Epithelial cell of esophagus (primary cell): Measurements from ENCODE around the gene FAM200B.

ENCODE experiments used
- DNase-seq: peaks from one replicate; pipeline ENCODE4 v3.0.0; 2010; ENCODE audit warnings: low read depth
- H3K4me3 ChIP-seq: 2 replicates; pipeline ENCODE4 v1.5.1; 2011; ENCODE audit warnings: mild to moderate bottlenecking, low read length, control low read depth
- TF ChIP-seq, protein P1 (sequence below): IDR thresholded peaks from 2 replicates; pipeline ENCODE4 v1.5.1; 2011; ENCODE audit warnings: low read depth, mild to moderate bottlenecking, low read length, control low read depth, inconsistent platforms; ENCODE audit not compliant: insufficient read depth; ENCODE audit errors: missing control alignments

Gene FAM200B

GRCh38 chr4:15681372-15682241, at the start of gene FAM200B:
TSS of gene FAM200B (plus strand) at chr4:15681827. CDS start at chr4:15686978, 5,151 bp downstream.
- H3K4me3 ChIP-seq: peak within 1 kb of the TSS; percentile 98
- DNase-seq: peak; percentile 99
- TF ChIP-seq, protein P1, sequence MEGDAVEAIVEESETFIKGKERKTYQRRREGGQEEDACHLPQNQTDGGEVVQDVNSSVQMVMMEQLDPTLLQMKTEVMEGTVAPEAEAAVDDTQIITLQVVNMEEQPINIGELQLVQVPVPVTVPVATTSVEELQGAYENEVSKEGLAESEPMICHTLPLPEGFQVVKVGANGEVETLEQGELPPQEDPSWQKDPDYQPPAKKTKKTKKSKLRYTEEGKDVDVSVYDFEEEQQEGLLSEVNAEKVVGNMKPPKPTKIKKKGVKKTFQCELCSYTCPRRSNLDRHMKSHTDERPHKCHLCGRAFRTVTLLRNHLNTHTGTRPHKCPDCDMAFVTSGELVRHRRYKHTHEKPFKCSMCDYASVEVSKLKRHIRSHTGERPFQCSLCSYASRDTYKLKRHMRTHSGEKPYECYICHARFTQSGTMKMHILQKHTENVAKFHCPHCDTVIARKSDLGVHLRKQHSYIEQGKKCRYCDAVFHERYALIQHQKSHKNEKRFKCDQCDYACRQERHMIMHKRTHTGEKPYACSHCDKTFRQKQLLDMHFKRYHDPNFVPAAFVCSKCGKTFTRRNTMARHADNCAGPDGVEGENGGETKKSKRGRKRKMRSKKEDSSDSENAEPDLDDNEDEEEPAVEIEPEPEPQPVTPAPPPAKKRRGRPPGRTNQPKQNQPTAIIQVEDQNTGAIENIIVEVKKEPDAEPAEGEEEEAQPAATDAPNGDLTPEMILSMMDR: no peak

DNA sequence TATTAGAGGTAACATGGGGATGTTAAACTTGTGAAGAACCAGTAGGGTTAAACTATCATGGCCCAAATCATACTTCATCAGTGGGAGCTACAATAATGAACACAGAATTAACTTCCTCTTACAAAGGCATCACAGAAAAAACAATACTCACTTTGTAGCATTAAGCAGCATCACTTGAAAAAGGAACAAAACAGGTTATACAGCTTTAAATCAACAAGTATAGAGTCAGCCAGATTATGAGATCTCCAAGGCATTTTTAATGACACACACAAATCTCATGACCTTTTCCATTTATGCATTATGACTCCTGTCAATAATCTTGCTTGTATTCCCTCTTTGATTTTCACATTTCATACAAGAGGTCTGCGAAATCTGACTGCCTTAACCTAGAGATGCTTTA, 44.8 kb upstream of the FAM200B start:
- H3K4me3 ChIP-seq: no peak overlapping the region
- DNase-seq: peak; percentile 81

DNA sequence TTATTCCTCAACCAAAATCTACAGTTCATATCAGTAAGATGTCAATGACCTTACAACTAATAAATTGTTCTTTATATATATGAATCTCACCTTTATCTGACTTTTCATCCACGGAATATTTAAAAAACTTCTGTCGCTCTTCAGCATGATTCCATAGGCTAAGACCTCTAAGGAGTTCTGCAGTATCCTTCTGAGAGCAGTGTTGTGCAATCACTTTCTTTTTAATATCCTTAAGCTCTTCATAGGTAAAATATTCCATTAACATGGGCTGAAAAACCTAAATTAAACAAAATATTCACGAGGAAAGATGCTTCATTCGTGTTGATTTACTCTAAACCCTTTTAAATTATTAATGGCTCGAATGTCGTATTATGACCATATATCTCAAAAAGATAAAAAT, 43.2 kb upstream of the FAM200B start:
- DNase-seq: no peak
- TF ChIP-seq, protein P1: no peak
- no peak overlapping the region for H3K4me3 ChIP-seq

More for the DNA sequence above, 44.8 kb upstream of the FAM200B start:
- TF ChIP-seq, protein P1: no peak

GRCh38 chr4:15648600-15648999, 33.0 kb upstream of the FAM200B start:
- DNase-seq: no peak
- TF ChIP-seq, protein P1: no peak
- no peak overlapping the region for H3K4me3 ChIP-seq

DNA sequence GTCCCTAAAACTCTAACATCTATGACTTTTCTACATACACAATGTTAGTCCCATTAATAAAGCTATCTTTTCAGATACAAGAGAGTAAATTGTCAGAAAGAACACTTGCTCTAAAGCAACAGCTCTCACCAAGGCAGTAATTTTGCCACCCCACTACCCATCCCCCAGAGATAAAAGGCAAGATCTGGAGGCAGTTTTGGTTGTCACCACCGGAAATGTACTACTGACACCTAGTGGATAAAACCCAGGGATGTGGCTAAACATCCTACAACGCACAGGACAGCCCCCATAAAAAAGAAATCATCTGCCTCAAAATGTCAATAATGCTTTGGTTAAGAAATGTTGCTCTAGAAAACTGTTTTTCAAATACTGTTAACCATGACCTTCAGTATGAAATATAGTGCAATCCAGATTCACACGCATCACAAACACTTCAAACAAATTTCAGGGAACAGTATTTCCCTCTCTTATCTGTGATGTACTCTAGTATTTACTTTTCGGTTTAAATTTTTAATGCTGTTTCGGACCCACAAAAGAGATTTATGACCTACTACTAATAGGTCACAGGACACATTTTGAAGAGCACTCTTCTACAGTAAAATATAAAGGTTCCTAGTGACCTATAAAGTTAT, 31.6 kb upstream of the FAM200B start:
- DNase-seq: peak; percentile 66
- no peak overlapping the region for H3K4me3 ChIP-seq
- TF ChIP-seq, protein P1: peak; percentile 81

GRCh38 chr4:15651676-15652075, 30.0 kb upstream of the FAM200B start:
- no peak overlapping the region for H3K4me3 ChIP-seq
- TF ChIP-seq, protein P1: no peak
- no peak for DNase-seq

DNA sequence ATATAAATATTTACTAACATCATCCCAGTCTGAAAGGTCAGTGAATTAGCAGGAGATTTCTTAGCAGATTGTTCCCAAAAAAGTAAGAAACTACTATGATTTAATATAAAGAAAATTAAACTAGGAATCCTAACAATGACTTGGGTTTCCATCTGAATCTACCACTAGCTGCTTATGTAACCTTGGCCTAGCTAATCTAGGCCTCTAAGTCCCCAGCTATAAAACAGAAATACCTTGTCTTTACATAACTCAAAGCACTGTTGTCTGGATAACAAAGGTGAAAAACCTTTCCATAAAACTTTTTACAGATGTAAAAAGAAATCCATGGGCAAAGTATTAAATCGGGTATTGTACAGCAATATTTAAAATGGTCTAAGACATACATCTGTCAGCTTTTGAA, 29.4 kb upstream of the FAM200B start:
- no peak for DNase-seq
- no peak overlapping the region for H3K4me3 ChIP-seq
- TF ChIP-seq, protein P1: no peak
